Right ventricle myocardium superior (tissue), 1 donor: ENCODE results near the gene MYZAP. TPM values are rescaled to one million over a fixed set of nuclear protein-coding genes. Genes with fewer than 3 reads are reported as not detected.

Source experiments
- ATAC-seq: fragments of 200-7000 bp; cut with Tn5 transposase; one replicate; pipeline ENCODE4 v1.9.1; 2020; ENCODE audit warnings: mild to moderate bottlenecking; ENCODE audit not compliant: poor library complexity
- DNase-seq: peaks from one replicate; pipeline ENCODE4 v3.0.0-alpha.2; 2020
- intact Hi-C: fragments of 100-400 bp; cut with DNase I; formaldehyde crosslinking; loops from one replicate; pipeline ENCODE4 v1.11.2; 2022
- total RNA-seq: library from RNA; stranded (reverse); fragmentation: NEBNext Ultra II Directional; extraction: Animal tissue kit (Norgen Biotek cat#: 25700); gene quantifications from one replicate; pipeline ENCODE4 v1.2.1, GENCODE V29; 2021
- donor health status: DM: no; HTN: yes; CAD: no; lungs with severe emphysema.

Gene MYZAP
- total RNA-seq, 1 donor from 2014 or later, result 966 TPM

- ATAC-seq, result no peak
- intact Hi-C loops, result no loop called here
- DNase-seq, result no peak
These were observed 83.9 kb downstream of the MYZAP start for GRCh38 chr15:57675481-57676181.

DNA sequence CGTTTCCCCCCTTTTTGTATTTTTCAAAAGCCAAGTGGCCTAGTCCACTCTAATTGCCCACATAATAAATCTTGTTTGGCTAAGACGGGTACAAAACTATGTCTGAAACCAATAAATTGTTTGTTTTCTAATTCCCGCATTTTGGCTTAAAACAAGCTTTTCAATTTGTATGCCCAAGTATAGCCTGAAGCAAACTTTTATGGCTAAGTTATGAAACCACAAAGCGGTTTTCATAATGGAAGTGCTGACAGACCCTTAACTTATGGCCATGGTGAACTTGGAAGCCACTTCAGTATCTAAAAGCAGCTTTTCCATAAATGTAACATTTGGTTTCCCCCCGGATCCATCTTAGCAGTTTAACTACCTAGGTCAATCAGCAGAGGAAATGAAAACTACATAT, 84.9 kb downstream of the MYZAP start:
- no peak for ATAC-seq
- no peak for DNase-seq
- intact Hi-C loops, result no loop called here

DNA sequence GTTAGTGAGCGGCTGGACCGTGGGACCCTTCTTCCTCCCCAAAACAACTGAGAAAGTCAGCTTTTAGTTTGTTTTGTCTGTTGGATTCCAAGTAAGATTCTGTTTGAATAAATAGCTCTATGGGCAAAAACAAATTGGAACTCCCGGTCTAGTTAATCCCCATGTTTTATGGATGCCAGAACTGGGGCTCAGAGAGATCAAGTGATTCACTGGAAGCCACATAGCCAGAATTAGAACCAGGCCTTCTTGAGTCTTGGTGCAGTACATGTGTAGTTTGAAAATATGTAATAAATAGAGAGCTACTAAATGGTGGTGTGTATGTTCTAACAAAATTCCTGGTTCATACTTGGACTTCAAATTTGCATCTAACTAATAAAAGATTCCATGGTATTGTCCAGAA, 85.5 kb downstream of the MYZAP start:
- DNase-seq, result no peak
- intact Hi-C loops, result no loop called here
- ATAC-seq, result no peak

- no peak for DNase-seq
- no peak for ATAC-seq
- intact Hi-C loops, result no loop called here
These were observed 88.3 kb downstream of the MYZAP start for GRCh38 chr15:57680021-57680420.

- DNase-seq (no peak), ATAC-seq (peak; percentile 50)
- intact Hi-C loops, result no loop called here
These were observed 89.3 kb downstream of the MYZAP start for GRCh38 chr15:57681011-57681410.

GRCh38 chr15:57683481-57683880, 91.8 kb downstream of the MYZAP start:
- DNase-seq (no peak), ATAC-seq (peak; percentile 5)
- intact Hi-C loops, result no loop called here

DNA sequence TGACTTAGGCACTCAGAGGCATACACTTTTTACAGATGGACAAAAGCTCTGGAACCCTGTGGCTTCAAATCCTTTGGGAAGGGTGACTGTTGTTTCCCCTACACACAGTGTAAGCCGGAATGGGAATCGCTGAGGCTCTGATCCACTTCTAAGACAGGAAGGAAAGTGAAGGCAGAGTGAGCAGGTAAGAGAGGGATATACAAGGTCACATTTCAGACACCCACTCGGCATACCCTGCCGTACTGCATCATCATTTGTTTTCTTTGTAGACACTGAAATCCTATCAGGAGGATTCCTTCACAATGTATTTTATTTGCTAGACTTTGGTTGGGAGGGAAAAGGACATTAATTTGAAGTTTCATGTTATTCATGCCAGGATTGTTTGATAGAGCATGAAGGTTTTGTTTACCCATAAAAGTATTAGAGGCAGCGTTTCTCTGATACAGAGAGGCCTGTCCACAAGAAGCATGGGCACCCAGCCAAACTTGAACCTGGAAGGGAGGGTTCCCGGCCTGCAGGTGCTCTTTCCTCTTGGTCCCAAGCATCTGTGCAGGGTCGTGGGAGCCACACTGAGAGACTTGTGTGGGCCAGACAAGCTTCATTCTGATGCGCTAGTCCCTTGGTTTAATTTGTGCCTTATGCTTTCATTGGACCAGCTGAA, 92.9 kb downstream of the MYZAP start:
- ATAC-seq, result no peak
- intact Hi-C loops, result no loop called here

DNA sequence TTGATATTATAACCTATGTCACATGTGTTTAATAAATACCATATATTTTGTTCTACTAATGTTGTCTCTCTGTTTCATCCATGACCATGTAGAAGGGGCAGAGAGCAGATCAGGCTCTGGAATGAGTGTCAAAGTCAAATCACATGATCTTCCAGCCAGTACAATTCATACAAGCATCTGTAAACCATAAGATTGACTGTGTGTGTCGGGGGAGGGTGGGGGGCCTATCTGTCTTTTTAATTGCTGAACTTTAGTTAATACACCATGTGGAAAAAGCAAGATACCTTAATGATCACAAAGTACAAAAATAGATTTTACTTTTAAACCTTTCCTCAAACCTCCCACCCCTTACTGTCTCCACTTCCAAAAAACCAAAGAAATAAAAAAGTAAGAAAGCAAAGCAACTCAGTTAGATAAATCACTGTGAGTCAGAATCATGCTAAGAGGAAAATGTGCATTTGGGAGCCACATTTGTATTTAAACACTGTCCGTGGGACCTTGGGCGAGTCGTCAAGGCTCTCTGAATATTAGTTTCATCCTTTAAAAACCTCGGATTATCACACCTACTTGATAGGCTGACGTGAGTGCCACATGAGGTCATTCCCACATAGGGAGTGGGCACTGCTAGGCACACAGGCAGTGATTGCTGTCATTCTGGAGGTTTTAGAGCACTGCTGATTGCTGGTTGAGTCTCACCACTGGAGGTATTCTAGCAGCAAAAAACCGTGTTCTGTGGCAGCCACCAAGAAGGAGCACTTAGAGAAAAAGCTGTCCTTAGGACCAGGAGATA, 93.8 kb downstream of the MYZAP start:
- peak; percentile 21 for ATAC-seq
- intact Hi-C loops, result no loop called here

More for the DNA sequence above, 92.9 kb downstream of the MYZAP start:
- no peak for DNase-seq

DNA sequence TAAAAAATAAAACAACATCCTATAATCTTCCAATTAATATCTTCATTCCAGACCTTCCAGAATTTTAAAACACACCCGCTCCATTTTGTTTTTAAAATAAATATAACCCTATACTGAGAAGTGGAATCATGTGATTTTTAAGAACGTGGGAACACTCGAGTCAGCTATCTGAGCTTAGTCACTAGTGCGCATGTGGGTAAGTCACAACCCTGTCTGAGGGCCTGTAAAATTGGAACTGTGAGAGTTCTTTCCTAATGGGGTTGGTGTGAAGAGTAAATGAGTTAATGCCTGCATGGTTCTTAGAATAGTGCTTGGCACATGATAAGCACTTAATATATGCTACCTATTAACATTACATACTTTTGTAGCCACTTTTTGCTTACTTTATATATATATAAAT, 95.0 kb downstream of the MYZAP start:
- ATAC-seq (peak; percentile 64), DNase-seq (no peak)
- intact Hi-C loops, result no loop called here

More for the DNA sequence above, 93.8 kb downstream of the MYZAP start:
- DNase-seq, result no peak

DNA sequence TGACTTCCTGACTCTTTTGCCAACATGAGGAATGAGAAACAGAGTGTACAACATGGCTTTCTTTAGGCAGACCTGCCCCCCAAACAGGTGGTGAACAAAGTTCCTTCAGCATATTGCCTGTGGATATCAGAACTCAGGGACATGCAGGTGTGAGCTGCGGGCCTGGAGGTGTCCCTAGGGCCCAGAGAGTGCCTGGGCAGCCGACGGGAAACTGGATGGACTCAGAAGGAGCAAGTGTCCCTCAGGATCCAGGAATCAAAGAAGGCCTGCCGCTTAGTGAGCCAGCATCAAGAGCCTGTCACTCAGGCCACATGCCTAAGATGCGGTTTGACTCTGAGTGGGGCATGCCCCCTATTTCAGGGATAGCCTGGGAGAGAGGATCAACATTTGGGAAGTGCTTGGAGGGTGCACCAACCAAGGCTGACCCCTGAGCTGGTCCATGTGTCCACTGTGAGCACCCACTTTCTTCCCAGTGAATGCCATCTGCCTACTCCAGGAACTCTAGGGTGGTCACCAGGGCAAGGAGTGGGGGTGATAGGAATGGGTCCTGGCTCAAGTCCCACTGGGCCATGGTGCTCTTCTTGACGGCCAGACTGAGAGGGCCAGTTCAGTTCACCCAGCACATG, 98.8 kb downstream of the MYZAP start:
- intact Hi-C loops, result no loop called here
- ATAC-seq, result peak; percentile 24
- no peak for DNase-seq

DNA sequence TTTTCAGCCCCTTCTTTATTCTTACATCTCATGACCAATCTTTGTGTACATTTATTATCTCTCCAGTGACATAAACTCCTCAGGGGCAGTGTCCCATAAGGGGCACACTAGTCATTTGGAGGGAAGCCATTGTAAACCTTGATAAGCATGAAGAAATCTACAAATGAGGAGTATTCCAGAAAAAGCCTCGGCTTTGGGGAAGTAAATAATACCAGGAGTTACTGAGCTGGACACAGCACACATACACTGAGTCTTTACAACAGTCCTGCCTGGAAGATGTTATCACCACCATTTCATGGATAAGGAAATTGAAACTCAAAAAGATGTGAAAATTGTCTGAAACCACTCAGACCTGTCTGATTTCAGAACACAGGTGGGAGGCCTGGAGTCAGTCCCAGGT, 99.4 kb downstream of the MYZAP start:
- DNase-seq (no peak), ATAC-seq (peak; percentile 28)
- intact Hi-C loops, result no loop called here

GRCh38 chr15:57692709-57693108, 101.0 kb downstream of the MYZAP start:
- intact Hi-C loops, result no loop called here
- ATAC-seq (peak; percentile 30), DNase-seq (no peak)

- no peak for DNase-seq
- ATAC-seq, result no peak
- intact Hi-C loops, result no loop called here
These were observed 102.6 kb downstream of the MYZAP start for GRCh38 chr15:57694279-57694678.

DNA sequence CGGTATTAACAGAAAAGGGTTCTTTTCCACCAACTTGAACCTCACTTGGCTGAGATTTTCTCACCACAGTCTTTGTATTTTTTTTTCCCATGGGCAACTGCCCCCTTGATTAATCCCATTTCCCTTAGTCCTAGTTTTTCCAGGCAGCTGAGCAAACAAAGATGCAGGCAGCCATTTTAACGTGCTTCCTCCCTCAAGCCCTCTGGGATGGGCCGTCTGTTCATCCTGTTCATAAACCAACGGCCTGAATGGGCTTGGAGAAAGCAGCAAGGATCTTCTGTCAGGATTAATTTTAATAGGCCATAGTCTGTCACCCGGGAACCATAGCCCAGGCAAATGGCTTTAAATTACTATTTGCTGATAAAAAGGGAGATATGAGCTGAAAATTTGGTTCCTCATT, 104.4 kb downstream of the MYZAP start:
- DNase-seq (no peak), ATAC-seq (no peak)
- intact Hi-C loops, result no loop called here

GRCh38 chr15:57697588-57697987, 105.9 kb downstream of the MYZAP start:
- ATAC-seq (no peak), DNase-seq (no peak)
- intact Hi-C loops, result no loop called here

DNA sequence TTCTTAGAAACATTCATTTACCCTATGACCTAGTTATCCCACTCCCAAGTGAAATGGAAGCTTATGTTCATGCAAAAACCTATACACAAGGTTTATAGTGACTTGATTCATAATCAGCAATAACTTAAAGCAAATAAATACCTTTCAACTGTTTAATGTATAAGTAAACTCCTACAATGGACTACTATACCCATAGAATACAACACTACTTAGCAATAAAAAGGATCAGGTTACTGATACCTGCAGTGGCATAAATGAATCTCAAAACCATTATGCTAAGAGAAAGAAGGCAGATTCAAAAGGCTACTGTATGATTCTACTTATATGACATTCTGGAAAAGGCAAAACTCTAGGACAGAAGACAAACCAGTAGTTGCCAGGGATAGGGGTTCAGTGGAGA, 106.5 kb downstream of the MYZAP start:
- DNase-seq, result no peak

DNA sequence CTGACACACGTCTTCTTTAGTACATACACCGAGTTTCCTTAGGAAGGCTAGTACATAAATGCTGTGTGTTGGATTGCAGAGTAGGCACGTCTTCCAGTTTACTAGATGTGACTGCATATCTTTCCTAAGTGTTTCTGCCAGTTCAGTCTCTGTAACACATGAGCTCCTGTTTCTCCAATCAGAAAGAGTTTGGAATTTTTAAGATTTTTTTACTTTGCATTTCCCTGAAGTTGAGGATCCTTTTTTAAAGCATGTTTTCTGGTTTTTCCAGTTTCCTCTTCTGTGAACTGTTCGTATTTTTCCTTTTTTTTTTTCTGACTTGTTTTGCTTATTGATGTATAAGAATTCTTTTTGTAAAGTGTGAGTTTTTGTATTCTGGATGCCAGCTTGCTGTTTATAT, 107.3 kb downstream of the MYZAP start:
- DNase-seq (no peak), ATAC-seq (no peak)
- intact Hi-C loops, result no loop called here

More for the DNA sequence above, 106.5 kb downstream of the MYZAP start:
- intact Hi-C loops, result no loop called here
- ATAC-seq, result no peak

GRCh38 chr15:57703387-57703786, 111.7 kb downstream of the MYZAP start:
- ATAC-seq, result no peak
- intact Hi-C loops, result no loop called here

DNA sequence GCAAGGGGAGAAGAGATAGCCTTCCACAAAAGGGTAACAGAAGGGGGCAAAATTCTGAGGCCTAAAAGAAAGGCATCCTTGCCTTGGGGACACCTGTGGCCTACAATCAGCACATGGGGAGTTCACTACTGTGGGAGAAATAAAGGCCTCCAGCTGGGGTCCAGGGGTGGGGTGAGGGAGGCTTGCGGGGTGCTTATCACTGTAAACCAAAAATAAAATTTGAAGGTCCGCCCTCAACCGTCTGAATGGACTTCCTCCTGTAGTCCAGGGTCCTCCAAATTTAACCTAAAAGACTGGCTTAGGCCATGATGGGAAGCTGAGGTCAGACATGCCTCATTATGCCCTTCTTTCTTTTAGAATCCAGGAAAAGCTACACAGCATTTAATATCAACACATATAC, 112.7 kb downstream of the MYZAP start:
- intact Hi-C loops, result no loop called here
- ATAC-seq, result no peak
- no peak for DNase-seq

More at GRCh38 chr15:57703387-57703786, 111.7 kb downstream of the MYZAP start:
- DNase-seq, result no peak
